GM18511 (cell line): Measurements from ENCODE around the gene DAD1.
"Not testable (repeated sequence)": the region's sequence is repeated elsewhere in the genome, so short reads cannot be mapped to it uniquely, and the experiment has no call there.

ENCODE experiments used
- ATAC-seq: cut with Tn5 transposase; IDR thresholded peaks from one replicate; pipeline ENCODE4 v1.9.1; 2021; ENCODE audit warnings: mild to moderate bottlenecking, moderate library complexity; ENCODE audit not compliant: unreplicated experiment

DAD1 gene

GRCh38 chr14:22553861-22554497 lies 35.0 kb downstream of the DAD1 start:
- not testable (repeated sequence) for ATAC-seq

- no peak for ATAC-seq
These were observed 35.6 kb downstream of the DAD1 start for GRCh38 chr14:22553445-22553844.

- no peak for ATAC-seq
These were observed 36.3 kb downstream of the DAD1 start for GRCh38 chr14:22552827-22553076.

- ATAC-seq = no peak
These were observed 36.8 kb downstream of the DAD1 start for GRCh38 chr14:22552001-22552826.

- ATAC-seq = no peak
These were observed 37.4 kb downstream of the DAD1 start for GRCh38 chr14:22551605-22551997.

GRCh38 chr14:22549981-22550673 lies 38.9 kb downstream of the DAD1 start:
- peak; percentile 73 for ATAC-seq

- ATAC-seq = no peak
These were observed 39.6 kb downstream of the DAD1 start for GRCh38 chr14:22549324-22549962.

GRCh38 chr14:22547948-22548750 lies 40.9 kb downstream of the DAD1 start:
- no peak for ATAC-seq

- ATAC-seq = no peak
These were observed 41.6 kb downstream of the DAD1 start for GRCh38 chr14:22547313-22547947.

GRCh38 chr14:22546722-22547071 lies 42.3 kb downstream of the DAD1 start:
- no peak for ATAC-seq

GRCh38 chr14:22545842-22546721 lies 42.9 kb downstream of the DAD1 start:
- no peak for ATAC-seq

- no peak for ATAC-seq
These were observed 44.1 kb downstream of the DAD1 start for GRCh38 chr14:22544881-22545420.

- ATAC-seq = no peak
These were observed 44.6 kb downstream of the DAD1 start for GRCh38 chr14:22544406-22544805.

- not testable (repeated sequence) for ATAC-seq
These were observed 45.3 kb downstream of the DAD1 start for GRCh38 chr14:22543570-22544357.

- no peak for ATAC-seq
These were observed 46.7 kb downstream of the DAD1 start for GRCh38 chr14:22542360-22542759.

- ATAC-seq = no peak
These were observed 47.3 kb downstream of the DAD1 start for GRCh38 chr14:22541721-22542120.

- ATAC-seq = no peak
These were observed 48.1 kb downstream of the DAD1 start for GRCh38 chr14:22540811-22541360.

- ATAC-seq = no peak
These were observed 48.7 kb downstream of the DAD1 start for GRCh38 chr14:22540293-22540692.
